Retinal pigment epithelial cell (primary cell): ENCODE measurements around the gene DERA.
"Not testable (repeated sequence)": the region's sequence is repeated elsewhere in the genome, so short reads cannot be mapped to it uniquely, and the experiment has no call there.

ENCODE experiments used
- DNase-seq: peaks from one replicate; pipeline ENCODE4 v3.0.0-alpha.2; 2010; ENCODE audit warnings: low read depth
- H3K4me3 ChIP-seq: 2 replicates; pipeline ENCODE4 v1.5.1; 2011; ENCODE audit warnings: mild to moderate bottlenecking, low read length, control low read depth, moderate library complexity
- CTCF ChIP-seq: conservative IDR thresholded peaks from 2 replicates; pipeline ENCODE4 v1.5.1; 2011; ENCODE audit warnings: low read depth, low read length, control low read depth, inconsistent platforms

The DERA gene

GRCh38 chr12:15939111-15939510 lies 28.0 kb downstream of the DERA start:
- DNase-seq = no peak

GRCh38 chr12:15942475-15942874 lies 31.3 kb downstream of the DERA start:
- TF ChIP-seq CTCF = no peak
- no peak overlapping the region for H3K4me3 ChIP-seq
- DNase-seq = no peak

More at GRCh38 chr12:15939111-15939510, 28.0 kb downstream of the DERA start:
- no peak overlapping the region for H3K4me3 ChIP-seq
- no peak for TF ChIP-seq CTCF

GRCh38 chr12:15943519-15943918 lies 32.4 kb downstream of the DERA start:
- not testable (repeated sequence) for DNase-seq, H3K4me3 ChIP-seq

GRCh38 chr12:15948461-15948860 lies 37.3 kb downstream of the DERA start:
- H3K4me3 ChIP-seq, DNase-seq: not testable (repeated sequence)

GRCh38 chr12:15955281-15955680 lies 44.1 kb downstream of the DERA start:
- no peak for TF ChIP-seq CTCF
- H3K4me3 ChIP-seq = no peak overlapping the region
- no peak for DNase-seq

GRCh38 chr12:15956010-15956409 lies 44.9 kb downstream of the DERA start:
- no peak for TF ChIP-seq CTCF
- no peak overlapping the region for H3K4me3 ChIP-seq
- DNase-seq = no peak

GRCh38 chr12:15956413-15957185 lies 45.5 kb downstream of the DERA start:
- H3K4me3 ChIP-seq = no peak overlapping the region
- no peak for DNase-seq
- no peak for TF ChIP-seq CTCF

GRCh38 chr12:15962760-15963159 lies 51.6 kb downstream of the DERA start:
- no peak for TF ChIP-seq CTCF
- DNase-seq = no peak
- H3K4me3 ChIP-seq = no peak overlapping the region
